Measurements from ENCODE around the gene ZDHHC22.

The ZDHHC22 gene

DNA sequence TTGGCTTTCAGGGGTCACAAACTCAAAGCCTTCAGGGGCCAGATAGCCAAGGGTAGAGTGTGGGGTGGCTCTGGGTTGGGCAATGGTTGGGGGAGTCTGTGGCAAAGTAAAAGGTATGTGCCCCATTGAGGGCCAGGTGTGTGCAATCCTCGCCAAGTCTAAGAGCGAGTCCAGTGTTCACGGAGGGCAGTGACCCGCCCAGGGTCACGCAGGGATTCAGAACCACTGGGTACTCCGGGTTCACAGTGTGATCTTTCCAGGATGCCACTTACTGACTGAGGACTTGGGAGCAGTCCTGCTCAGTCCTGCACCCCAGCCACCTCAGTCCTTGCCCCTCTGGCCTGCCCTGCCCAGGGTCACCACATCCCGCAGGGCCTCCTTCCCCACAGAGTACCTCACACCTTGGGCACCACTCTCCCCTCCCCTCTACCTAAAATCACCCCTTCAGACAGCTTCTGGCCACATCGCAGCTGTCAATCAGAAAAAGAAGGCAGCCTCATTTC, 15.7 kb downstream of the ZDHHC22 start:
- FAIRE-seq = no peak

GRCh38 chr14:77125281-77125801, 16.2 kb downstream of the ZDHHC22 start:
- no peak for FAIRE-seq

GRCh38 chr14:77124345-77125280, 17.0 kb downstream of the ZDHHC22 start:
- FAIRE-seq = no peak

DNA sequence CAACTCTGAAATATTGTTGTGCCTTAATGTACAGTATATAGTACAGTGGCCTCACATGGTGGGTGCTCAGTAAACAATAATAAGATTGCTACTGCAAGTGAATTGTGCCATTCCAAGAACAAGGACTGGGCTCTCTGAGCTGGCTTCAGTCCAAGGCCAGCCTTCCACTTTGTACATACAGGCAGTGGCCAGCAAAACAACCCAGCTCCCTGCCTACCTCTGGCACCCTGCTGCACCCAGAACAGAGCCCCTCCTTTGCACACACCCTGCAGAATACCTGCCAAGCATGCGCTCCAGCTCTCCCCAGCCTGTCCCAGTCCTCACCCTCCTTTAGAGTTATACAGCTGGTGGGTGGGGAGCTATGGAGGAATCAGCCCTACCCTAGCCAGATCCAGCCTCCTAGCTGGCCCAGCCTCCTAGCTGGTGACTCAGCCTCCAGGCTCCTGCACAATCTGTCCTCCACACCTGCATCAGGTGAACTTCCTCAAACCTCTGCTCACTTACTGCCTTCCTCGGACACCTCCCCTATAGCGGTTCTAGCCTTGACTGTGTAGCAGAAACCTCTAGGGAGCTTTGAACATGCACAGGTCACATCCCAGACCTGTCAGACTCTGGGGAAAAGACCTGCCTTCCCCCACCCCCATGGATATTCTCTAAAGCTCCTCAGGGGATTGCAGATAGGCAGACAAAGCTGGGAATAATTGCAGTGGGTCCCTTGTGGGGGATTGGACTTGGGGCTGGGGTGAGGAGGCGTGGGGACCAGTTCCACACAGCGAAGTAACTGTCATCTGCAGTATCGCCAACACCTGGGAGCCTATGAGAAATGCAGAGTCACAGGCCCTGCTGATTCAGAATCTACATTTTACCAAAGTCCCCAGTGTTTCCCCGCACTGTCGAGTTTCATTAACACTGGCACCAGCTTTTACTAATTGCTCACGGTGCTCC, 17.9 kb downstream of the ZDHHC22 start:
- no peak for FAIRE-seq

DNA sequence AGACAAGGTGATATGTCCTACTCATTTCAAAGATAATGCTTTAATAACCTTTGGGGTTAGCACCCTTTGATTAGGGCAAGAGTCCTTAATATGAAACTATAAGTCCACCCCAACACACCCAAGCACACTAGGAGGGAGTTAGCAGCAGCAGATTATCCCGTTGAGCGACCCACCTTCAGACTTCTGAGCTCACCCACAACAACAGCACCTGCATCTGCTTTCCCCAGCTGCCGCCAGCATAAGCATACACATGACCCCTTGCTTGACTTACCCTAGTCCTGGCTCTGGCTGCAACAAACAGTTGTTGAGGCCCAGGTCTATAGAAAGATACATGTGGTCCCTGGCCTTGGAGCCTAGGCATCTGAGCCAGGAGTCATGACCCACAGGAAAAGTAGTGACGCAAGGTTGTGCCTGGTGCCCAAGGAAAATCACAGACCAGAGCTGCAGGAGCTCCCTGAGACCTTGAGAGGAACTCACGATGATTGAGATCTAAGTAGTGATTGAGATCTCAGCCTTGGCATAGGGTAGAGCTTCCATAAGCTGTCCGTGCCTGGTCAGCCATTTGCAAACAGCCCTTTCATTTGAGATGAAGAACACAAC, 19.0 kb downstream of the ZDHHC22 start:
- no peak for FAIRE-seq

- peak; percentile 5 for FAIRE-seq
These were observed 20.5 kb downstream of the ZDHHC22 start for GRCh38 chr14:77120771-77121743.

- no peak for FAIRE-seq
These were observed 21.7 kb downstream of the ZDHHC22 start for GRCh38 chr14:77119851-77120250.

DNA sequence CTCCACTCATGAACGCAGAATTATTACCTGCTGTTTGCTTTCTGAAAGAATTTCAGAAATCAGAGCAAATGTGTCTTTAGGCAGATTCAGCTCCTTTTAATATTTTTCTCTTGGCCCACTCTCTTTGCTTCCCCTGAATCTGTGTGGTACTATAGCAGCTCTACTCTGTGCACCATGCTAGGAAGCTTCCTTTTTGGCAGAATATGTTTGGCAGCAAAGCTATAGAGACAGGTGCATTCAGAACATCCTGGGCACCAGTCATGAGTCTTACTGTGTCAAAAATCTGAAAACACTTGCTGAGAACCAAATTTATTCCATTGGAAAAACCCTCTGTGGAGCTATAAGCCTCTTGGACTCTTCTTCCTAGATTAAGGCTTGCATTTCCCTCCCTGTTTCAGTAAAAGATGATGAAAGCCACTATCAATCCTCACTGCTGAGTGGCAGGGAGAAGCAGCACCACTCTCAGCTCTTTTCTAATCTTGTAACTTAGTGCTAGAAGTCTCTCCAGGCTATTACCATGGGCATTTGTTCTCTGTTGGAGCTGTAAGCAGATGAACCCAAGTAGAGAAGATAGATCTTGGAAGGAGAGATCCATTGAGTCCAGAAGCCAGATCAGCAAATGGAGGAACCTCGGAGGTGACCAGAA, 25.3 kb downstream of the ZDHHC22 start:
- FAIRE-seq = no peak

- no peak for FAIRE-seq
These were observed 27.0 kb downstream of the ZDHHC22 start for GRCh38 chr14:77114609-77115008.

DNA sequence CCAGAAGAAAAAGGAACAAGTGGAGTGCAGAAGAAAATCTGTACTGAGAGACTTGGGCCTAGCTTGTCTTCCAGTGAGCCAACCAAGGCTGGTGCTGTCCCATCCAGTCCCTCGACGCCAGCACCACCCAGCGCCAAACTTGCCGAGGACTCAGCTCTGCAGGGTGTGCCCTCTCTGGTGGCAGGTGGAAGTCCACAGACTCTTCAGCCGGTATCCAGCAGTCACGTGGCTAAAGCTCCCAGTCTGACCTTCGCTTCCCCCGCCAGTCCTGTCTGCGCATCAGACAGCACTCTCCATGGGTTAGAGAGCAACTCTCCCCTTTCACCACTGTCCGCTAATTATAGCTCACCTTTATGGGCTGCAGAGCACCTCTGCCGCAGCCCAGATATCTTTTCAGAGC, 27.9 kb downstream of the ZDHHC22 start:
- FAIRE-seq = no peak

DNA sequence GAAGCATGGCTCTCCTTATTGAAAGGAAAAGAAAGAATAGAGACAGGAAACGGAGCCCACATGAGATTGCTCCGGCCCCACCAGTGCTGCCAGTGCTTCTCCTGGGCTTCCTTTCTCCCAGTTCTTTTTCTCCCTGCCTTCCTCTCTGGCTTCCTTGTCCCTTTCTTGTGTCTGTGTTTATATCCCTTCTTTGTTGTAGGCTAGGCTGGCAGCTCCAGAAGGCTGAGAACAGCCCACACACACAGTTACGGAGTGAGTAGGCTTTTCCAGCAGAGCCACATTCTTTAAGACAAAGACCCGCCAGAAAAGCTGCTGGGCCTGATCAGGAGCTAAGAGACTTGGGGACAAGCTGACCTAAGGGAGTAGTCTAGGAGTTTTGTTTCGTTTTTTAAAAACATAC, 30.6 kb downstream of the ZDHHC22 start:
- no peak for FAIRE-seq

DNA sequence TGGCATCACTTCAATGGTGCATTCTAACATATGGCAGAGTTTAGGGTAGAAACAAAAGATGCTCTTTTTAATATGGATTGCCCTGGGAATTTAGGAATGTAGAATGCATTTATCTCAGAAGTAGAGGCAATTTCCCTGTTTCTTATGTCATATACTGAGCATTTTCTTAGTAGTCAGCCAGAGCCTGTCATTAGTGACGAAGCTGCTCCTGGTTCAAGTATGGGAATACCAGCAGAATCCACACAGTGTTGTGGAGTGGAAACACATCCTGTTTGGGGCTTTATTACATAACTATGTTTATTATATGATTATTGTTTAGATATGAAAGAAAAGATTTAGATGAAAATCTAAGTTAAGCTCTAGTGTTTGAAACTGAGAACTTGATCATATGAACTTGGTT, 31.3 kb downstream of the ZDHHC22 start:
- no peak for FAIRE-seq

DNA sequence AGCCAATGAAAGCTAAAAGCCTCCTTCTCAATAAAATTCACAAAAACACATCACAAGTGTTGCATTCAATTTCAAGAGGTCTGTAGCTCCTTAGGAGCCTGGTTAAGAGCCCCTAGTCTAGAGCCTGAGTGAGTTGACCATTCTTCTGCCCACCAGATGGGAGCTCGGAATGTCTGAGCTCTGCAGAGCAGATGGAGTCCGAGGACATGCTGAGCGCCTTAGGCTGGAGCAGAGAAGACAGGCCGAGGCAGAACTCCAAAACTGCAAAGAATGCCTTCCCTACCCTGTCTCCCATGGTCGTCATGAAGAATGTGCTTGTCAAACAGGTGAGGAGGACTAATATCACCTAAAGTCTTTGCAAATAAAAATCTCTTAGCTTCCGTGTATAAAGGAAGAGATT, 31.9 kb downstream of the ZDHHC22 start:
- FAIRE-seq = no peak

GRCh38 chr14:77108753-77109152, 32.8 kb downstream of the ZDHHC22 start:
- FAIRE-seq = no peak

DNA sequence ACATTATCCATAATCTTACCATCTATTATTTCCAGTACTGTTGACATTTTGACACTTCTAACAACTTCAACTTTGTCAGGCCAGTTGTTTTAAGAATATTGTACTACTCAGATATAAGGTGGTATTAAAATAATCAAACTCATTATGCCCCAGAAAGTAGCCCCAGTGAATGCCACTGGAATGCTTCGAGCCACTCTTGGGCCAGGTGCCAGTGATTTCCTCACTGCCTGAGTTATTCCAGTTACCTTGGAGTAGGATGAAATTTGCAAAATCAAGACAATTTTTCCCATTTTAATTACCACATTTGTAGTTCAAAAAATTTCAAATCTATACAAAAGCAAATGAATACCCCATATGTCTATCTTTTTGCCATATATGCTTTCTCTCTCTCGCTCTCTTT, 34.4 kb downstream of the ZDHHC22 start:
- no peak for FAIRE-seq

DNA sequence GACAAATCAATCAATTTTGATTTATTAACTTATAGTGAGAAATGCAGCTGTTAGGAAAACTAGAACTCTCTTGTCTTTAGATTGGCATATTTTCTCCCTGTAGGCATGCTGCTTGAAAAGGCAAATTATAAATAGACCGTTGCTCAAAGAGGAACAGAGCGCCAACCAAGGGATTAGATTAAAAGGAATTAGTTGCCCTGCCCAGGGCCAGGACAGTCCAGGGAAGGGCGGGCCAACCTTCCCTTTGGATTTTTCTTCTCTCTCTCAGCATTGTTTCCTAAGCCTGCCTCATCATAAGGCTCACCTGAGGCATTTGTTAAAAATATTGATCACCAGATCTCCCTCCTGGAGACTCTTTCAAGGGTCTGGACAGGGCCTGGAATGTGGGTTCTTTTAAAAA, 34.9 kb downstream of the ZDHHC22 start:
- FAIRE-seq = no peak

DNA sequence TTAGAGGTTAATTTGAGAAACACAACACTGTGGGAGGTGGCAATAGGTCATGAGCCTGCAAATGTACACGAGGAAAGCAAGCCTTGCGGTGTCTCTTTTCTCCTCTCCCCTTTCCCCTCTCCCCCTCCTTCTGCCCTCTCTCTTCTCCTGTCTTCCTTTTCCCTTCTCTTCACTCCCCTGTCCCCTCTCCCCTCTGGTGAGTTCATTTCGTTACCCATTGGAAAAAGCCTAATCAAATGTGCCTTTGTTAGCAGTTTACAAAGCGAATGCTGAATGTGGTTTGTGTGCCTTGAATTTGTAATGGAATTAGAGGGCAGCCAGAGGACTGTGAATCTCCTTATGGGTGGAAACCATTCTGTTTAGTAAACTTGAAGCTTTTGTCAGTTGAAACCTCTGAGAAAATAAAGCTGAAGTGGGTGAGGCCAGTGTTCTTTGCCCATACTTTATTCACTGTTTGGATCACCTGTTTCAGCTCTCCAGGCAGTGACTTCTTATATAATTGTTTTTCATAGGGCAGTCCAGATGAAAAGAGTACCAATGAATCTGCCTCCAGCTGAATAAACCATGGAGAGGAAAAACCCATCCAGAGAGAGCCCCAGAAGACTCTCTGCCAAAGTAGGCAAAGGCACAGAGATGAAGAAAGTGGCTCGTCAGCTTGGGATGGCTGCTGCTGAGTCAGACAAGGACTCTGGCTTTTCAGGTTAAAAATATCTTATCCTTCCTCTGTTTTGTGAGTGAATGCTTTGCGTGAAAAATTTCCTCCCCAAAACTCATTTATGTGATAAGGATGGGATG, 36.2 kb downstream of the ZDHHC22 start:
- FAIRE-seq = no peak

DNA sequence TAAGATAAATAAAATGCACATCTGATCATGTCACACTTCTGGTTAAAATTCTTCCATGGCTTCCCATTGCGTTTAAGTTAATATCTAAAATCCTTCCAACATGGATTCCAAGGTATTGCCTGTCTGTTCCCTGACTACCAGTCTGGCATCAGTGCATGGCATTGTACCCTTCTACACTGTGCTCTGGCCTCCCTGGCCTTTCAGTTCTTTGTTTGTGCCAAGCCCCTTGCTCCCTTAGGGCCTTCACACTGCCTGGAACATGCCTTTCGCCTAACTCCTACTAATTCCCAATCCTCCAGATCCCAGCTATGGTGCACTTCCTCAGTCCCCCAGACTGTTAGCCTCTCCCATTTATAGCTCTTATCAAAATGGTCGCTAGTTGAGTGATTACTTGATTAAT, 37.2 kb downstream of the ZDHHC22 start:
- FAIRE-seq = no peak

DNA sequence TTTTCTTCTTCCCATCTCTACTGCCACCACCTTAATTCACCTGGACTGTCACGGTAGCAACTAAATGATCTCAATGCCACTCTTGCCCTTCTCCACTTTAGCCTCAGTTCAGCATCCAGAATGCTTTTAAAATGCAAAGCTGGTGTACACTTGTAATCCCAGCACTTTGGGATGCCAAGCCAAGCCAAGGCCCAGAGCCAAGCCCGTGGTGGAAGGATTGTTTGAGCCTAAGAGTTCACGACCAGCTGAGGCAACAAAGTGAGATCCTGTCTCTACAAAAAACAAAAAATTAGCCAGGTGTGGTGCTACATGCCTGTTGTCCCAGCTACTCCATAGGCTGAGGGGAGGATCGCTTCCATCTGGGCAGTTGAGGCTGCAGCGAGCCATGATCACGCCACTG, 37.6 kb downstream of the ZDHHC22 start:
- FAIRE-seq = no peak

GRCh38 chr14:77103475-77103874, 38.1 kb downstream of the ZDHHC22 start:
- FAIRE-seq = no peak

Measured in islet of Langerhans (tissue), 1 donor.